ENCODE results near the gene ZDHHC24.

Gene ZDHHC24

GRCh38 chr11:66505276-66505816 lies 40.5 kb downstream of the ZDHHC24 start:
- TF ChIP-seq GATA3 (IDR thresholded peaks at IDR 0.05; ENCODE audit: low read depth, low read length) (no peak), GATA2 (IDR thresholded peaks at IDR 0.05; ENCODE audit: low read depth, low read length) (no peak)

GRCh38 chr11:66498506-66498905 lies 47.3 kb downstream of the ZDHHC24 start:
- TF ChIP-seq GATA2 (IDR thresholded peaks at IDR 0.05; ENCODE audit: low read depth, low read length), result no peak
- TF ChIP-seq GATA3 (IDR thresholded peaks at IDR 0.05; ENCODE audit: low read depth, low read length), result no peak

GRCh38 chr11:66497206-66497605 lies 48.6 kb downstream of the ZDHHC24 start:
- TF ChIP-seq GATA2 (IDR thresholded peaks at IDR 0.05; ENCODE audit: low read depth, low read length) (no peak), GATA3 (IDR thresholded peaks at IDR 0.05; ENCODE audit: low read depth, low read length) (no peak)

- TF ChIP-seq GATA3 (IDR thresholded peaks at IDR 0.05; ENCODE audit: low read depth, low read length), result no peak
These were observed 50.4 kb downstream of the ZDHHC24 start for GRCh38 chr11:66495401-66495854.

- TF ChIP-seq GATA3 (IDR thresholded peaks at IDR 0.05; ENCODE audit: low read depth, low read length) (no peak), GATA2 (IDR thresholded peaks at IDR 0.05; ENCODE audit: low read depth, low read length) (no peak)
These were observed 50.9 kb downstream of the ZDHHC24 start for GRCh38 chr11:66494935-66495334.

- no peak for TF ChIP-seq GATA3 (IDR thresholded peaks at IDR 0.05; ENCODE audit: low read depth, low read length)
- TF ChIP-seq GATA2 (IDR thresholded peaks at IDR 0.05; ENCODE audit: low read depth, low read length), result no peak
These were observed 51.4 kb downstream of the ZDHHC24 start for GRCh38 chr11:66494458-66494857.

- TF ChIP-seq GATA3 (IDR thresholded peaks at IDR 0.05; ENCODE audit: low read depth, low read length), result no peak
- TF ChIP-seq GATA2 (IDR thresholded peaks at IDR 0.05; ENCODE audit: low read depth, low read length), result no peak
These were observed 52.7 kb downstream of the ZDHHC24 start for GRCh38 chr11:66493130-66493529.

- no peak for TF ChIP-seq GATA2 (IDR thresholded peaks at IDR 0.05; ENCODE audit: low read depth, low read length)
- TF ChIP-seq GATA3 (IDR thresholded peaks at IDR 0.05; ENCODE audit: low read depth, low read length), result no peak
These were observed 53.5 kb downstream of the ZDHHC24 start for GRCh38 chr11:66492161-66492865.

- no peak for TF ChIP-seq GATA2 (IDR thresholded peaks at IDR 0.05; ENCODE audit: low read depth, low read length)
- TF ChIP-seq GATA3 (IDR thresholded peaks at IDR 0.05; ENCODE audit: low read depth, low read length), result no peak
These were observed 54.4 kb downstream of the ZDHHC24 start for GRCh38 chr11:66491315-66491935.

GRCh38 chr11:66489636-66490035 lies 56.2 kb downstream of the ZDHHC24 start:
- TF ChIP-seq GATA2 (IDR thresholded peaks at IDR 0.05; ENCODE audit: low read depth, low read length), result no peak
- no peak for TF ChIP-seq GATA3 (IDR thresholded peaks at IDR 0.05; ENCODE audit: low read depth, low read length)

- no peak for TF ChIP-seq GATA2 (IDR thresholded peaks at IDR 0.05; ENCODE audit: low read depth, low read length)
These were observed 56.9 kb downstream of the ZDHHC24 start for GRCh38 chr11:66488957-66489356.

- TF ChIP-seq GATA2 (IDR thresholded peaks at IDR 0.05; ENCODE audit: low read depth, low read length), result no peak
- TF ChIP-seq GATA3 (IDR thresholded peaks at IDR 0.05; ENCODE audit: low read depth, low read length), result no peak
These were observed 61.0 kb downstream of the ZDHHC24 start for GRCh38 chr11:66484806-66485380.

GRCh38 chr11:66480117-66480938 lies 65.5 kb downstream of the ZDHHC24 start, which contains the start of gene DPP3:
Gene DPP3, plus strand, starts transcription at chr11:66480434. Its CDS starts 1,767 bp downstream, at chr11:66482201.
- no peak for TF ChIP-seq GATA2 (IDR thresholded peaks at IDR 0.05; ENCODE audit: low read depth, low read length)
- TF ChIP-seq GATA3 (IDR thresholded peaks at IDR 0.05; ENCODE audit: low read depth, low read length), result no peak
